ENCODE data around the gene DPM1. TPM values are rescaled to one million over a fixed set of nuclear protein-coding genes. Genes with fewer than 3 reads are reported as not detected.

The DPM1 gene
- total and polyA plus RNA-seq, 2 donors: 69.5 to 80.9 TPM

DNA sequence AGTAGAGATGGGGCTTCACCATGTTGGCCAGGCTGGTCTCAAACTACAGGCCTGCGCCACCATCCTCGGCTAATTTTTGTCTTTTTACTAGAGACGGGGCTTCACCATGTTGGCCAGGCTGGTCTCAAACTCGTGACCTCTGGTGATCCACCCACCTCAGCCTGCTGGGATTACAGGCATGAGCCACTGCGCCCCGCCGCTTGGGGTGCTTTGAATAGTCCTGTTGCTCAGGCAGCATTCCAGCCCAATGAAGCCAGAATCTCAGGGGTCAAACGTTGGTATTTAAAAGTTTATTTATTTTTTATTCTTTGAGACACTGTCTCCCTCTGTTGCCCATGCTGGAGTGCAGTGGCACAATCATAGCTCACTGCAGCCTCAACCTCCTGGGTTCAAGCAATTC, 11.6 kb upstream of the DPM1 start:
- DNase-seq (ENCODE audit: low read depth in 6 of 9, low spot score in 9 of 9): no peak
- Histone ChIP-seq H3K4me1 (ENCODE audit: control insufficient read depth in 2 of 2, insufficient read depth in 2 of 2, low read length in 2 of 2) (no peaks in the 10 kb centered on the region), H3K36me3 (ENCODE audit: control insufficient read depth in 2 of 2, insufficient read depth in 2 of 2, low read length in 1 of 2) (no peaks in the 10 kb centered on the region), H3K9me3 (ENCODE audit: control insufficient read depth in 2 of 2, insufficient read depth in 1 of 2, low read length in 1 of 2) (no peaks in the 10 kb centered on the region), H3K27ac (ENCODE audit: low read depth in 1 of 2, low read length in 1 of 2) (no peak overlapping the region), H3K4me3 (ENCODE audit: low read length in 2 of 2) (no peak overlapping the region), H3K27me3 (ENCODE audit: control insufficient read depth in 2 of 2, insufficient read depth in 1 of 2, low read length in 1 of 2) (peaks cover 0 to 6% of the 10 kb centered on the region in 2 donors)
- 93% methylated on average over 8 of the region's 8 CpGs for WGBS

DNA sequence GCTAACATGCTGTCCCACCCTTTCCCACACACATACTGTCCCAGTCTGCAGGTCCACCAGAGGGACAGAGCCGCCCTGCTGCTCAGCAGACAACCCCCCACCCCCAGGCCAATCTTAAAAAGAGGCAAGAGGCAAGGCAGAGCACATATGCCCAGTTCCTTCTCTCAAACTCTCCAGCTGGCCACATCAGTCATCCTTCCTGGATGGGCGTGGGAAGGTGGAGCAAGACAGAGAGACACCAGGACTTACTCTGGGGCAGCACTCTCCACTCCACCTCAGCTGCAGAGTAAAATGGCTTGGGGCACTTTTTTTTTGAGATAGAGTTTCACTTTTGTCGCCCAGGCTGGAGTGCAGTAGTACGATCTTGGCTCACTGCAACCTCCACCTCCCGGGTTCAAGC, 11.1 kb upstream of the DPM1 start:
- WGBS: 94% methylated on average over 5 of the region's 5 CpGs
- peaks cover 0 to 6% of the 10 kb centered on the region in 2 donors for H3K27me3 ChIP-seq (ENCODE audit: control insufficient read depth in 2 of 2, insufficient read depth in 1 of 2, low read length in 1 of 2)

DNA sequence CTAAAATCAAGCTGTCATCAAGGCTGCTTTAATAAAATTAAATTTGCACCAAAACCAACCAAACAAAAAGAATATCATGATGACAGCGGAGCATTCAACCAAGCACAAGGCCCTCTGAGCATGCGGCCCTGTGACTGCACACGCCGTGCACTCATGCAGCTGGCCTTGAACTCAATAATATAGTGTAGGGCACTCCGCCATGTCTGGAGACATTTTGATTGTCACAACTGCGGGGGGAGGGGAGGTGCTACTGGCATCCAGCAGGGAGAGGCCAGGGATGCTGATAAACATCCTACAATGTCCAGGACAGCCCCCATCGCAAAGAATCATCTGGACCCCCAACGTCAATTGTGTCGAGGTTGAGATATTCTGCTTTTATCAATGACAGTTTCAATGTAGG, 10.0 kb upstream of the DPM1 start:
- Histone ChIP-seq H3K4me1 (ENCODE audit: control insufficient read depth in 2 of 2, insufficient read depth in 2 of 2, low read length in 2 of 2) (no peaks in the 10 kb centered on the region), H3K27me3 (ENCODE audit: control insufficient read depth in 2 of 2, insufficient read depth in 1 of 2, low read length in 1 of 2) (peaks cover 0 to 6% of the 10 kb centered on the region in 2 donors), H3K27ac (ENCODE audit: low read depth in 1 of 2, low read length in 1 of 2) (no peak overlapping the region), H3K36me3 (ENCODE audit: control insufficient read depth in 2 of 2, insufficient read depth in 2 of 2, low read length in 1 of 2) (no peaks in the 10 kb centered on the region), H3K9me3 (ENCODE audit: control insufficient read depth in 2 of 2, insufficient read depth in 1 of 2, low read length in 1 of 2) (no peaks in the 10 kb centered on the region), H3K4me3 (ENCODE audit: low read length in 2 of 2) (no peak overlapping the region)
- WGBS: 92% methylated on average over 9 of the region's 9 CpGs
- DNase-seq (ENCODE audit: low read depth in 6 of 9, low spot score in 9 of 9): no peak

More for the DNA sequence above, 11.1 kb upstream of the DPM1 start:
- Histone ChIP-seq H3K4me1 (ENCODE audit: control insufficient read depth in 2 of 2, insufficient read depth in 2 of 2, low read length in 2 of 2) (no peaks in the 10 kb centered on the region), H3K9me3 (ENCODE audit: control insufficient read depth in 2 of 2, insufficient read depth in 1 of 2, low read length in 1 of 2) (no peaks in the 10 kb centered on the region), H3K27ac (ENCODE audit: low read depth in 1 of 2, low read length in 1 of 2) (no peak overlapping the region), H3K4me3 (ENCODE audit: low read length in 2 of 2) (no peak overlapping the region), H3K36me3 (ENCODE audit: control insufficient read depth in 2 of 2, insufficient read depth in 2 of 2, low read length in 1 of 2) (no peaks in the 10 kb centered on the region)
- DNase-seq (ENCODE audit: low read depth in 6 of 9, low spot score in 9 of 9): no peak

DNA sequence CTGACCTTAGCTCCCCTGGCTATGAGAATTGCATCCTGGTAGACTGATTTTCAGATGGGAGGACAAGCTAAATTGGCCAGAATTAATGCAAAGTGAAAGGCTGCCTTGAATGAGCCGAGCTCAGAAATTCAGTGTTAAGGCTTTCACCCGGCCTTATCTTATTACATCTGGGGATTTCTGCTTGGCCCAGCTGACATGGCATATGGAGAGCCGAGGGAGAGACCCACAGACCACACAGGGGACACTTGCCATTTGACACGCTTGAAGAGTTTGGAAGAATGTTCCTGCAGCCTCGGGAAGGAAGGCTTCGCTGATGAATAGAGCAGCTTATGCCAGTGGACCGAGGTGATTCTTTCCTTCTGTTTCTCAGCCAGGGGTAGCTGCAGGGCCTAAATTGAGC, 9.3 kb upstream of the DPM1 start:
- Histone ChIP-seq H3K27me3 (ENCODE audit: control insufficient read depth in 2 of 2, insufficient read depth in 1 of 2, low read length in 1 of 2) (peaks cover 0 to 6% of the 10 kb centered on the region in 2 donors), H3K9me3 (ENCODE audit: control insufficient read depth in 2 of 2, insufficient read depth in 1 of 2, low read length in 1 of 2) (no peaks in the 10 kb centered on the region), H3K36me3 (ENCODE audit: control insufficient read depth in 2 of 2, insufficient read depth in 2 of 2, low read length in 1 of 2) (no peaks in the 10 kb centered on the region), H3K4me3 (ENCODE audit: low read length in 2 of 2) (no peak overlapping the region), H3K27ac (ENCODE audit: low read depth in 1 of 2, low read length in 1 of 2) (peak overlapping the region in 1 of 2 donors; percentile 18), H3K4me1 (ENCODE audit: control insufficient read depth in 2 of 2, insufficient read depth in 2 of 2, low read length in 2 of 2) (no peaks in the 10 kb centered on the region)
- WGBS: 60% methylated on average over 7 of the region's 7 CpGs
- DNase-seq (ENCODE audit: low read depth in 6 of 9, low spot score in 9 of 9): no peak

DNA sequence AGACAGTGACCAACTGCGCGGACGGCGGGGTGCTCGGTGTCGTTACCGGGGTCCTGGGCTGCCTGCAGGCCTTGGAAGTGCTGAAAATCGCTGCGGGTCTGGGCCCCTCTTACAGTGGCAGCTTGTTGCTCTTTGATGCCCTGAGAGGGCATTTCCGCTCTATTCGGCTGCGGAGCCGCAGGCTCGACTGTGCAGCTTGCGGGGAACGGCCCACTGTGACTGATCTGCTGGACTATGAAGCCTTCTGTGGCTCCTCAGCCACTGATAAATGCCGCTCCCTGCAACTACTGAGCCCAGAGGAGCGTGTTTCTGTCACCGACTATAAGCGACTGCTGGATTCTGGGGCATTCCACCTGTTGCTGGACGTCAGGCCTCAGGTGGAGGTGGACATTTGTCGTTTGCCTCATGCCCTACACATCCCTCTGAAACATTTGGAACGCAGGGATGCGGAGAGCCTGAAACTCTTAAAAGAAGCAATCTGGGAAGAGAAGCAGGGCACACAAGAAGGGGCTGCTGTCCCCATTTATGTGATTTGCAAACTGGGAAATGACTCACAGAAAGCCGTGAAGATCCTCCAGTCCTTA, 1.3 kb upstream of the DPM1 start:
- Histone ChIP-seq H3K27me3 (ENCODE audit: control insufficient read depth in 2 of 2, insufficient read depth in 1 of 2, low read length in 1 of 2) (no peaks in the 10 kb centered on the region), H3K4me3 (ENCODE audit: low read length in 2 of 2) (peak overlapping the region; percentile 96 to 98), H3K36me3 (ENCODE audit: control insufficient read depth in 2 of 2, insufficient read depth in 2 of 2, low read length in 1 of 2) (peaks cover 0 to 4% of the 10 kb centered on the region in 2 donors), H3K9me3 (ENCODE audit: control insufficient read depth in 2 of 2, insufficient read depth in 1 of 2, low read length in 1 of 2) (no peaks in the 10 kb centered on the region), H3K4me1 (ENCODE audit: control insufficient read depth in 2 of 2, insufficient read depth in 2 of 2, low read length in 2 of 2) (peaks cover 20 to 23% of the 10 kb centered on the region in 2 donors), H3K27ac (ENCODE audit: low read depth in 1 of 2, low read length in 1 of 2) (no peak overlapping the region)
- no peak for DNase-seq (ENCODE audit: low read depth in 6 of 9, low spot score in 9 of 9)
- 72% methylated on average over 25 of the region's 25 CpGs for WGBS

DNA sequence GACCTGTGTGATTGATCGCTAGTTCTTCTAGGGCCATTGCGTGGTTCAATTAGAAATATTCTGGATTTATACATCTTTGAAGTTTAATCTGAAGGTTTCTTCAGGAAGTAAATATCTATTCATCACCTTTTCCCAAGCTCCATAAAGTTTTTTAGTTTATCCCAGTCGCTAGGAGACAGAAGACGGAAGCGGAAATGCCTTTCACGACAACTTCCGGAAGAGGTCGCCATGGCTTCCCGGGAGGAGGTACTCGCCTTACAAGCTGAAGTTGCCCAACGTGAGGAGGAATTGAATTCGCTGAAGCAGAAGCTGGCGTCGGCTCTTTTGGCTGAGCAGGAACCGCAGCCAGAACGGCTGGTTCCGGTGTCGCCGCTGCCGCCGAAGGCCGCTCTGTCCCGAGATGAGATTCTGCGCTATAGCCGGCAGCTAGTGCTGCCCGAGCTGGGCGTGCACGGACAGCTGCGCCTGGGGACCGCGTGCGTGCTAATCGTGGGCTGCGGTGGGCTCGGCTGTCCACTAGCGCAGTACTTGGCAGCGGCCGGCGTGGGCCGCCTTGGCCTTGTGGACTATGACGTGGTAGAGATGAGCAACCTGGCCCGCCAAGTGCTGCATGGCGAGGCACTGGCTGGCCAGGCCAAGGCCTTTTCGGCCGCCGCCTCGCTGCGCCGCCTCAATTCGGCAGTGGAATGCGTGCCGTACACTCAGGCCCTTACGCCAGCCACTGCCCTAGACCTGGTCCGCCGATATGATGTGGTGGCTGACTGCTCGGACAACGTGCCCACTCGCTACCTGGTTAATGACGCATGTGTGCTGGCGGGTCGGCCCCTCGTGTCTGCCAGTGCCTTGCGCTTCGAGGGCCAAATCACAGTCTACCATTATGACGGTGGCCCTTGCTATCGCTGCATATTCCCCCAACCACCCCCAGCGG, 547 bp upstream of the DPM1 start, which contains the start of gene MOCS3:
MOCS3 (plus strand) TSS at position 204 of the 928 bp plus-strand sequence; CDS start at position 229, 25 bp downstream.
- H3K36me3 ChIP-seq (ENCODE audit: control insufficient read depth in 2 of 2, insufficient read depth in 2 of 2, low read length in 1 of 2): peaks cover 0 to 8% of the 10 kb centered on the region in 2 donors
- H3K27me3 ChIP-seq (ENCODE audit: control insufficient read depth in 2 of 2, insufficient read depth in 1 of 2, low read length in 1 of 2): no peaks in the 10 kb centered on the region
- peaks cover 20 to 23% of the 10 kb centered on the region in 2 donors for H3K4me1 ChIP-seq (ENCODE audit: control insufficient read depth in 2 of 2, insufficient read depth in 2 of 2, low read length in 2 of 2)
- H3K4me3 ChIP-seq (ENCODE audit: low read length in 2 of 2): peak within 1 kb of the TSS; percentile 96 to 98
- peak within 1 kb of the TSS; percentile 85 for H3K27ac ChIP-seq (ENCODE audit: low read depth in 1 of 2, low read length in 1 of 2)
- 2% methylated on average over 67 of the region's 67 CpGs for WGBS
- H3K9me3 ChIP-seq (ENCODE audit: control insufficient read depth in 2 of 2, insufficient read depth in 1 of 2, low read length in 1 of 2): no peaks in the 10 kb centered on the region
- peak in 8 of 9 donors; percentile 82 to 96 (median 92) for DNase-seq (ENCODE audit: low read depth in 6 of 9, low spot score in 9 of 9)

DNA sequence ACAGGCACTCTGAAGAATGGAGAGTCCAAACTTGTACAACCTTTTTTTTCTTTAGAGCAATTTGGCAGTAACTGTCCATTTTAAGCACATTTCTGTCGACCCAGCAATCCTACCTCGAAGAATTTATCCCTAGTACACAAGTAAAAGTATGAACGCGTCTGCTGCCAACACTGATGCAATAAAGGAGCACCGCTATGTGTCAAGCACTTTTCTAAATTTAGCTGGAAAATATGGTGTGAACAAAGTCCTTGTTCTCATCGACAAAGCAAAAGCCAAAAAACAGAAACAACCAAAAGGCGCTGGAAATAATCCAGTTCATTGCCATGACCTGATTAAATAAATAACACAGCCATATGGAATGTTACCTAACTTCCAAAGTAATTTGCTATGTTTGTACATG, 1.1 kb downstream of the DPM1 start:
- DNase-seq (ENCODE audit: low read depth in 6 of 9, low spot score in 9 of 9): no peak
- peaks cover 3 to 17% of the 10 kb centered on the region in 2 donors for H3K36me3 ChIP-seq (ENCODE audit: control insufficient read depth in 2 of 2, insufficient read depth in 2 of 2, low read length in 1 of 2)

DNA sequence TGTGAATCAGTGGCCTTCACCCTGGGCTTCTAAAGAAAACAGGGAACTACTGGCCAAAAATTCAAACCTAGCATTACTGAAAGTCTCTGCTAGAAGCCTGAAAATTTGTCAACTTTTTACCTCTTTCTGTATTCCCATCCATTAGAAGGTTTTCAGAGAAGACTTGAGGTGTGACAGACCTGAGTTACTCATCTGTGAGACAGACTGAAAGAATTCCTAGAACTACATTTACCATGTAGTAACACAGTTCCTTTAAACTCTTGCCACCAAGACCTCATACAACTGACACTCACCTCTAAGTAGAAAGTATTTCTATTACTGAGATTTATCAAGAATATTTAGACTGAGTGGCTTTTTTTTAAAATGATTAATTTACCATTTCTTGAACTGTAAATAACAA, 4.5 kb downstream of the DPM1 start:
- Histone ChIP-seq H3K4me1 (ENCODE audit: control insufficient read depth in 2 of 2, insufficient read depth in 2 of 2, low read length in 2 of 2) (peaks cover 10 to 12% of the 10 kb centered on the region in 2 donors), H3K9me3 (ENCODE audit: control insufficient read depth in 2 of 2, insufficient read depth in 1 of 2, low read length in 1 of 2) (no peaks in the 10 kb centered on the region), H3K27ac (ENCODE audit: low read depth in 1 of 2, low read length in 1 of 2) (no peak overlapping the region), H3K36me3 (ENCODE audit: control insufficient read depth in 2 of 2, insufficient read depth in 2 of 2, low read length in 1 of 2) (peaks cover 18 to 43% of the 10 kb centered on the region in 2 donors), H3K27me3 (ENCODE audit: control insufficient read depth in 2 of 2, insufficient read depth in 1 of 2, low read length in 1 of 2) (no peaks in the 10 kb centered on the region), H3K4me3 (ENCODE audit: low read length in 2 of 2) (no peak overlapping the region)
- DNase-seq (ENCODE audit: low read depth in 6 of 9, low spot score in 9 of 9): no peak

More for the DNA sequence above, 1.1 kb downstream of the DPM1 start:
- Histone ChIP-seq H3K4me3 (ENCODE audit: low read length in 2 of 2) (peak overlapping the region; percentile 96 to 98), H3K9me3 (ENCODE audit: control insufficient read depth in 2 of 2, insufficient read depth in 1 of 2, low read length in 1 of 2) (no peaks in the 10 kb centered on the region), H3K27me3 (ENCODE audit: control insufficient read depth in 2 of 2, insufficient read depth in 1 of 2, low read length in 1 of 2) (no peaks in the 10 kb centered on the region), H3K4me1 (ENCODE audit: control insufficient read depth in 2 of 2, insufficient read depth in 2 of 2, low read length in 2 of 2) (peaks cover 20 to 23% of the 10 kb centered on the region in 2 donors), H3K27ac (ENCODE audit: low read depth in 1 of 2, low read length in 1 of 2) (no peak overlapping the region)
- WGBS: 42% methylated on average over 7 of the region's 7 CpGs

DNA sequence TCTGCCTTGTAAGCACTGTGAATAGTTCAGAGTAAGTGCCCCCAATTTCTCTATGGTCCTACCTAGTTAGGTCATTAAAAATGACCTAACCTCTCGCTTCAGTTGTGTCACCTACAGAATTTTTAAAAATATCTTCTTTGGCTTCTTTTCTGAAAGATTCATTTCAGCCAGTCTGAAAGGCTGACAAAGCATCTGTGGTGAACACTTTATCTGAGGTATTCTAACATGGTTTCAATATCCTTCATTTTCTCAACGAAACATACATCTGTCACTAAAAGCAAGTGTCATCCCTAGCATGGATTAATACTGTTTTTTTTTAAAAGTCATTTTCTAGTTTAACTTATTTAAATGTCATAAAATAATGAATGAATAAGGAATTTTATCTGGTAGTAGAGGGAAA, 5.1 kb downstream of the DPM1 start:
- DNase-seq (ENCODE audit: low read depth in 6 of 9, low spot score in 9 of 9): no peak

More for the DNA sequence above, 5.1 kb downstream of the DPM1 start:
- Histone ChIP-seq H3K4me3 (ENCODE audit: low read length in 2 of 2) (no peak overlapping the region), H3K27ac (ENCODE audit: low read depth in 1 of 2, low read length in 1 of 2) (no peak overlapping the region), H3K9me3 (ENCODE audit: control insufficient read depth in 2 of 2, insufficient read depth in 1 of 2, low read length in 1 of 2) (no peaks in the 10 kb centered on the region), H3K27me3 (ENCODE audit: control insufficient read depth in 2 of 2, insufficient read depth in 1 of 2, low read length in 1 of 2) (no peaks in the 10 kb centered on the region), H3K4me1 (ENCODE audit: control insufficient read depth in 2 of 2, insufficient read depth in 2 of 2, low read length in 2 of 2) (peaks cover 10 to 12% of the 10 kb centered on the region in 2 donors), H3K36me3 (ENCODE audit: control insufficient read depth in 2 of 2, insufficient read depth in 2 of 2, low read length in 1 of 2) (peaks cover 20 to 46% of the 10 kb centered on the region in 2 donors)
- WGBS: 97% methylated on average over 2 of the region's 2 CpGs

All from thymus (tissue), 11 donors.